ENCODE measurements around the gene CDK6.

DNA sequence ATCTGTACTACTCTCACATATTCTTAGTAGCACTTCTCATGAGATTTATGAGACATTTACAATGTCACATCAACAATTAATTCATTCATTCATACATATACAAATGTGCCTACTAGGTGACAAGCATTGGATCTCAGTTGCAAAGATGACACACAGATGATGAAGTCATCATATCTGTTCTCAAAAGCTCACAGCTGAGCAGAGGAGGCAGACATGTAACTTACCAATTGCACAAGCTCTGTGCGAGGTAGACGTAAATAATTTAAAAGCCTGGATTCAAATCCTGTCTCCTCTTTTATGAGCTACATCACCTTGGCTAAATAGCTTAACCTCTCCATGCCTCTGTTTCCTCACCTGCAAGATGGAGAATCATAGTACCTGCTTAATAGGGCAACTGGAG, 136.8 kb downstream of the CDK6 start:
- TF ChIP-seq, protein P1, sequence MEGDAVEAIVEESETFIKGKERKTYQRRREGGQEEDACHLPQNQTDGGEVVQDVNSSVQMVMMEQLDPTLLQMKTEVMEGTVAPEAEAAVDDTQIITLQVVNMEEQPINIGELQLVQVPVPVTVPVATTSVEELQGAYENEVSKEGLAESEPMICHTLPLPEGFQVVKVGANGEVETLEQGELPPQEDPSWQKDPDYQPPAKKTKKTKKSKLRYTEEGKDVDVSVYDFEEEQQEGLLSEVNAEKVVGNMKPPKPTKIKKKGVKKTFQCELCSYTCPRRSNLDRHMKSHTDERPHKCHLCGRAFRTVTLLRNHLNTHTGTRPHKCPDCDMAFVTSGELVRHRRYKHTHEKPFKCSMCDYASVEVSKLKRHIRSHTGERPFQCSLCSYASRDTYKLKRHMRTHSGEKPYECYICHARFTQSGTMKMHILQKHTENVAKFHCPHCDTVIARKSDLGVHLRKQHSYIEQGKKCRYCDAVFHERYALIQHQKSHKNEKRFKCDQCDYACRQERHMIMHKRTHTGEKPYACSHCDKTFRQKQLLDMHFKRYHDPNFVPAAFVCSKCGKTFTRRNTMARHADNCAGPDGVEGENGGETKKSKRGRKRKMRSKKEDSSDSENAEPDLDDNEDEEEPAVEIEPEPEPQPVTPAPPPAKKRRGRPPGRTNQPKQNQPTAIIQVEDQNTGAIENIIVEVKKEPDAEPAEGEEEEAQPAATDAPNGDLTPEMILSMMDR (conservative IDR thresholded peaks at IDR 0.05 in 1 of 2, IDR thresholded peaks at IDR 0.05 in 1 of 2; ENCODE audit: extremely low read depth in 1 of 2, insufficient read depth in 1 of 2, low read depth in 1 of 2, low read length in 2 of 2), result no peak
- TF ChIP-seq EZH2 (IDR thresholded peaks at IDR 0.05; ENCODE audit: borderline replicate concordance, low read length), result no peak

Data from mammary epithelial cell (primary cell).